Epithelial cell of proximal tubule (primary cell): ENCODE results near the gene MIS12. TPM values are rescaled to one million over a fixed set of nuclear protein-coding genes. Genes with fewer than 3 reads are reported as not detected.

Experiments
- DNase-seq: peaks from one replicate; pipeline ENCODE4 v3.0.0-alpha.2; 2011; ENCODE audit warnings: low read depth
- H3K4me3 ChIP-seq: 2 replicates; pipeline ENCODE4 v1.5.1; 2011; ENCODE audit warnings: low read depth, mild to moderate bottlenecking, low read length
- CTCF ChIP-seq: conservative IDR thresholded peaks from 2 replicates; pipeline ENCODE4 v1.5.1; 2012; ENCODE audit warnings: low read depth, mild to moderate bottlenecking, low read length
- total RNA-seq: library from RNA; depleted of rRNA; stranded (reverse); fragments of >200 nt; gene quantifications from 2 replicates; pipeline ENCODE4 v1.2.3, GENCODE V29; 2015

Gene MIS12
- total RNA-seq, 1 donor from 2014 or later = 27.3 TPM

GRCh38 chr17:5508810-5509209, 22.4 kb downstream of the MIS12 start:
- TF ChIP-seq CTCF = no peak
- H3K4me3 ChIP-seq = no peak overlapping the region
- DNase-seq = no peak

- TF ChIP-seq CTCF = no peak
- no peak for DNase-seq
- no peak overlapping the region for H3K4me3 ChIP-seq
These were observed 23.1 kb downstream of the MIS12 start for GRCh38 chr17:5509482-5509881.

- no peak overlapping the region for H3K4me3 ChIP-seq
- DNase-seq = no peak
- no peak for TF ChIP-seq CTCF
These were observed 24.4 kb downstream of the MIS12 start for GRCh38 chr17:5510771-5511170.

- H3K4me3 ChIP-seq = no peak overlapping the region
- no peak for DNase-seq
- TF ChIP-seq CTCF = no peak
These were observed 25.2 kb downstream of the MIS12 start for GRCh38 chr17:5511401-5512225.

- H3K4me3 ChIP-seq = no peak overlapping the region
- TF ChIP-seq CTCF = no peak
- DNase-seq = no peak
These were observed 27.3 kb downstream of the MIS12 start for GRCh38 chr17:5513628-5514027.

- no peak overlapping the region for H3K4me3 ChIP-seq
- TF ChIP-seq CTCF = no peak
- DNase-seq = no peak
These were observed 28.6 kb downstream of the MIS12 start for GRCh38 chr17:5514976-5515375.
